ENCODE measurements around the gene SOX30.

SOX30 gene

GRCh38 chr5:157592594-157592993 is 59.6 kb downstream of the SOX30 start:
- TF ChIP-seq, protein P1, sequence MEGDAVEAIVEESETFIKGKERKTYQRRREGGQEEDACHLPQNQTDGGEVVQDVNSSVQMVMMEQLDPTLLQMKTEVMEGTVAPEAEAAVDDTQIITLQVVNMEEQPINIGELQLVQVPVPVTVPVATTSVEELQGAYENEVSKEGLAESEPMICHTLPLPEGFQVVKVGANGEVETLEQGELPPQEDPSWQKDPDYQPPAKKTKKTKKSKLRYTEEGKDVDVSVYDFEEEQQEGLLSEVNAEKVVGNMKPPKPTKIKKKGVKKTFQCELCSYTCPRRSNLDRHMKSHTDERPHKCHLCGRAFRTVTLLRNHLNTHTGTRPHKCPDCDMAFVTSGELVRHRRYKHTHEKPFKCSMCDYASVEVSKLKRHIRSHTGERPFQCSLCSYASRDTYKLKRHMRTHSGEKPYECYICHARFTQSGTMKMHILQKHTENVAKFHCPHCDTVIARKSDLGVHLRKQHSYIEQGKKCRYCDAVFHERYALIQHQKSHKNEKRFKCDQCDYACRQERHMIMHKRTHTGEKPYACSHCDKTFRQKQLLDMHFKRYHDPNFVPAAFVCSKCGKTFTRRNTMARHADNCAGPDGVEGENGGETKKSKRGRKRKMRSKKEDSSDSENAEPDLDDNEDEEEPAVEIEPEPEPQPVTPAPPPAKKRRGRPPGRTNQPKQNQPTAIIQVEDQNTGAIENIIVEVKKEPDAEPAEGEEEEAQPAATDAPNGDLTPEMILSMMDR (conservative IDR thresholded peaks at IDR 0.05; ENCODE audit: control insufficient read depth, insufficient read depth, low read depth, low read length), result no peak
- no peak for DNase-seq (ENCODE audit: low read depth)
- no peak overlapping the region for H3K4me3 ChIP-seq (ENCODE audit: control insufficient read depth, low read depth, low read length)

DNA sequence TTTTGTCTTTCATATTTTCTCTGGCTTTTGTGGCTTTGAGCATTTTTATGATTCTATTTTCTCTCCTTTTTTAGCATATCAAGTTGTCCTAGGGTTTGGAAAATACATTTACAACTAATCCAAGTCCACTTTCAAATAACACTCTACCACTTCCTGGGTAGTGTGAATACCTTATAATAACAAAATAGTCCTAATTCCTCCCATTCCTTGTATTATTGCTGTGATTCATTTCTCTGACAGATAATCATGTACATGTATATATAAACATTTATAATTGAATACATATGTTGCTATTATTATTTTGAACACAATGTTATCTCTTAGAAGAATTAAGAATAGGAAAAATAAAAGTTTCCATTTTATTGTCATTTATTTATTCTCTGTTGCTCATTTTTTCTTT is 61.8 kb downstream of the SOX30 start:
- TF ChIP-seq, protein P1 (conservative IDR thresholded peaks at IDR 0.05; ENCODE audit: control insufficient read depth, insufficient read depth, low read depth, low read length), result no peak
- H3K4me3 ChIP-seq (ENCODE audit: control insufficient read depth, low read depth, low read length), result no peak overlapping the region
- peak; percentile 27 for DNase-seq (ENCODE audit: low read depth)

GRCh38 chr5:157584628-157585027 is 67.6 kb downstream of the SOX30 start:
- DNase-seq (ENCODE audit: low read depth), result no peak
- H3K4me3 ChIP-seq (ENCODE audit: control insufficient read depth, low read depth, low read length), result no peak overlapping the region
- TF ChIP-seq, protein P1 (conservative IDR thresholded peaks at IDR 0.05; ENCODE audit: control insufficient read depth, insufficient read depth, low read depth, low read length), result no peak

DNA sequence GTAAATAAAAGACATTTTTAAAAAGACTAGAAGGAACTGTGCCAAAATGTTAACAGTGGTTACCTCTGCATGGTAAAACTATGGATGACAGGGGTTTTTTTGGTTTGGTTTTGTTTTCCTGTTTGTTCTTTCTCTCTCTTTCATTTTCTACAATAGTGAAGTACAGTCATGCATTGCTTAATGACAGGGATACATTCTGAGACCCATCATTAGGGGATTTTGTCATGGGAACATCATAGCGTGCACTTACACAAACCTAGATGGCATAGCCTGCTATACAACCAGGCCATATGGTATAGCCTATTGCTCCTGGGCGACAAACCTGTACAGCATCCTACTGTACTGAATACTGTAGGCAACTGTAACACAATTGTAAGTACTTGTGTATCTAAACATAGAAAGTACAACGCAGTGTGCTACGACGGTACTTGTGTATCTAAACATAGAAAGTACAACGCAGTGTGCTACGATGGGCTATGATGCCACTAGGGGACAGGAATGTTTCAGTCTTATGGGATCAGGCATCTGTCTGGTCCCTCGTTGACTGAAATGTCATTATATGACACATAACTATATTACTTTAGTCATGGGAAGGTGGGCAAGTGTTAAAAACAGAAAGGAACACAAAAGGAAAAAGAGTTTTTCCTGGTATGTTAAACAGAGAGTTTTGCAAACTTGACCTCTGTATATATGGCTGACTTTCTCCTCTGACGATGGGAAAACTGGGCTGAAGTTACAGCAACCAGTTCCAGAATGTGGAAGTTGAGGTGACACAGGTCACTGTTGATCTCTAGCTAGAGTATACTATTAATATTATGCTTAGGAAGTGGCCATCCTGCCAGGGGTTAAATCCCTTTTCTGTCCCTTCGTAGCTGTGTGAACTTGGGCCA is 69.3 kb downstream of the SOX30 start:
- H3K4me3 ChIP-seq (ENCODE audit: control insufficient read depth, low read depth, low read length), result no peak overlapping the region
- TF ChIP-seq, protein P1 (conservative IDR thresholded peaks at IDR 0.05; ENCODE audit: control insufficient read depth, insufficient read depth, low read depth, low read length), result no peak
- no peak for DNase-seq (ENCODE audit: low read depth)

DNA sequence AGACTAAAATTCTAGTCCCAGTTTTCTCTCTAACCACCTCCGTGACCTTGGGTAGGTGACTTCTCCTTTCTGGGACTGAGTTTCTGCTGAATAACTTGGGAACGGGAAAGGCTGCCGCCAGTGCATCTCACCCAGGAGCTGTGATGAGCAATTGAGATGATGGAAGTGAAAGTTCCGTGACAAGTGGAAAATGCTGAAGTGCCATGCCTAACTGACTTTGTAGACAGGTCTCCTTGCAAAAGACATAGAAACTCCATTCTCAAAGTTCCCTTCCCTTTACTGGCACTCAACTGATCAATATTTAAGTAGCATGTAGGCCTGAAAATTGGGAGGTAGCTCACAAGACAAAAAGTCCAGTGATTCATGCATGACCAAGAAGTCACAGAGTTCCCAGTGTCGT is 70.3 kb downstream of the SOX30 start:
- TF ChIP-seq, protein P1 (conservative IDR thresholded peaks at IDR 0.05; ENCODE audit: control insufficient read depth, insufficient read depth, low read depth, low read length), result no peak
- DNase-seq (ENCODE audit: low read depth), result no peak
- no peak overlapping the region for H3K4me3 ChIP-seq (ENCODE audit: control insufficient read depth, low read depth, low read length)

GRCh38 chr5:157578079-157578780 is 74.0 kb downstream of the SOX30 start:
- DNase-seq (ENCODE audit: low read depth), result no peak
- TF ChIP-seq, protein P1 (conservative IDR thresholded peaks at IDR 0.05; ENCODE audit: control insufficient read depth, insufficient read depth, low read depth, low read length), result no peak
- H3K4me3 ChIP-seq (ENCODE audit: control insufficient read depth, low read depth, low read length), result no peak overlapping the region

Data from fibroblast of mammary gland (primary cell).